Retina (tissue), 1 donor: ENCODE results near the gene JAZF1.

ENCODE experiments used
- DNase-seq: peaks from one replicate; pipeline ENCODE4 v3.0.0-alpha.2; 2016

The JAZF1 gene

DNA sequence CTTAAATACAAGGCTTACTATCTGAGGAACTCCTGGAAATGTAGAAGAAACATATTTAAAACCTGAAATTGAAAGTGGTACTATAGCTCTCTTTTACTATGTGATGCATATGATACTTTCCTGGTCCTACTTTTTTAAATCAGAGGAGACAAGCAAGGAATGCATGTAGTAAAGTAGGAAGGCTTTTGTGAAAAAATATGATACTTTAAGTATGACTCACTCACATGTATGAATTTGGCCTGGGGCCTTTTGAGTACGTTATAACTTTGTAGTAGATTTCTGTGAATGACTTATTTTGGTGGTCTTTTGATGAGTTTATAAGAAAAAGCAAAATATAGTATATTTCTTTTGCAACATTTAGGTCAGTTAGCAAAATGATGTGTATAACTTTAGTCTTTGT lies 386.8 kb downstream of the JAZF1 start:
- DNase-seq, result no peak

DNA sequence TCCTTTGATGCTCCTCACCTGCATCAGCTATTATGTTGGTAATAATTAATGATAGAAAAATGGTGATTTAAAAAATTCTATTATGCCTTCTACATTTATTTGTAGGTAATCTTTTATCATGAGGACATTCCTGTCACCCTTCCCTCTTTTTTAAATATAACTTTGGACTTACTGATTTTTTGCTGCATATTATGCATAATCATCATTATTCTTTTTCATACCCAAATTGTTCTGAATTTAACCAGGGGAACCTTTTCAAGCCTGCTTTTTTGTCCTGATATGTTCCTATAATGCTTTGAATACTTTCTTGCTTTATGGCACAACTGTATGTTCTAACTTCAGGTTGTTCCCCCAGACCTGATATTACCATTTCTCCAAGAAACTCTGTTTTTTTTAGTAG lies 392.2 kb downstream of the JAZF1 start:
- DNase-seq, result no peak

DNA sequence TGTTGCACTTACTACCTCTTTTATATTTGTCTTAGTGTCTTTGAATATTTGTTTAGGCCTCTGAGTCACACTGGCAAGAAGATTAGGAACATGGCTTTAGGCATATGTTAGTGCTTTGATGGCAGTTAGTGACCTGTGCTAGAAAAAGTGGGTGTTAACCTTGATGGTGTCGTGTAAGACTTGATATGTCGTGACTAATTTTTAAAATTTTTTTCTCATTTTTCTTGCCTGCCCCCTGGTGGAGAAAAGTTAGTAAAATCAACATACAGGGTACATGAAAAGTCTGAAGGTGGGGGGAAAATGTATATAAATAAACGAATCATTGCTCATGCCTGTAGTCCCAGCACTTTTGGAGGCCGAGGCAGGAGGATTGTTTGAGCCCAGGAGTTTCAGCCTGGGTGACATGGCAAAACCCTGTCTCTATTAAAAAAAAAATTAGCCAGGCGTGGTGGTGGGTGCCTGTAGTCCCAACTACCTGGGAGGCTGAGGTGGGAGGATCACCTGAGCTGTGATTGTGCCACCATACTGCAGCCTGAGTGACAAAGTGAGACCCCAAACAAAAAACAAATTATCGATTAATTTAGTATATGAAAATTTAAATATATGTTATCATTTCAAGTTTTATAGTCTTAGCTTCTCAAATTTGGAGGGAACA lies 396.1 kb downstream of the JAZF1 start:
- DNase-seq, result peak; percentile 22

DNA sequence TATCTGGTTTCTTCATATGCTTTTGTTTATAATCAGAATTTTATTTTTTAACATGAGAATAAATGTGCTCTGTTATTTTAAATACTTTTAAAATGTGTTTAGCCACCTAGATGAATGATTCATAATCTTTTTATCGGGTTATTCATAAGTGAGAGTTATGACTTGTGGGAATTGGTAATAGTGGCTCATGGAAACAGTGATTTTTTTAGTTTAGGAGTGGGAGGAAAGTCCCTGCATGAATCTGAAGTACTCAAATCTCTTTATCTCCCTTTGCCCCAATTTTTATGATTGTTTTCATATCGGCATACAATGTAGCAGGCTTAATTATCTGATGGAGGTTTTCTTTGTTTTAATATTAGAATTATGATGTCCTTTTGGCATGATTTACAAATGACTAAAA lies 397.7 kb downstream of the JAZF1 start:
- DNase-seq, result no peak

DNA sequence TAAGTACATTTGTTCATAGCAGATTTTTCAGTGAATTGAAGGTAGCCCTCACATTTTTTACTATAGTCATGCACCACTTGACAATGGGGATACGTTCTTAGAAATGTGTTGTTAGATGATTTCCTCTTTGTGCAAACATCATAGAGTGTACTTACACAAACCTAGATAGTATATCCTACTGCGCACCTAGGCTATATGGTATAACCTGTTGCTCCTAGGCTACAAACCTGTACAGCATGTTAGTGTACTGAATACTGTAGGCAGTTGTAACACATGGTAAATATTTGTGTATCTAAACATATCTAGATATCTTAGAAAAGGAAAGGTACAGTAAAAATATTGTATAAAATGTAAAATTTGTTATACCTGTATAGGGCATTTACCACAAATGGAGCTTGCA lies 399.4 kb downstream of the JAZF1 start:
- no peak for DNase-seq
